HG02623 (cell line): ENCODE measurements around the gene UNC79.
A peak's percentile ranks its signal among the peaks of the same experiment; 100 is the strongest.

Experiments used
- ATAC-seq: cut with Tn5 transposase; IDR thresholded peaks from one replicate; pipeline ENCODE4 v1.9.1; 2021; ENCODE audit warnings: moderate library complexity; ENCODE audit not compliant: unreplicated experiment

UNC79 gene

GRCh38 chr14:93544212-93544611 is 113.5 kb downstream of the UNC79 start:
- ATAC-seq: no peak

GRCh38 chr14:93546642-93547041 is 115.9 kb downstream of the UNC79 start:
- no peak for ATAC-seq

GRCh38 chr14:93548102-93548843 is 117.5 kb downstream of the UNC79 start:
- peak; percentile 79 for ATAC-seq

- ATAC-seq: no peak
Observed at GRCh38 chr14:93549595-93549994, 118.9 kb downstream of the UNC79 start.

- no peak for ATAC-seq
Observed at GRCh38 chr14:93564918-93565317, 134.2 kb downstream of the UNC79 start.

GRCh38 chr14:93566065-93566693 is 135.4 kb downstream of the UNC79 start:
- no peak for ATAC-seq

- no peak for ATAC-seq
Observed at GRCh38 chr14:93571275-93571674, 140.5 kb downstream of the UNC79 start.

- ATAC-seq: no peak
Observed at GRCh38 chr14:93579178-93579577, 148.4 kb downstream of the UNC79 start.

- no peak for ATAC-seq
Observed at GRCh38 chr14:93582516-93582915, 151.8 kb downstream of the UNC79 start.

- ATAC-seq: no peak
Observed at GRCh38 chr14:93587330-93587729, 156.6 kb downstream of the UNC79 start.

- ATAC-seq: no peak
Observed at GRCh38 chr14:93591506-93591905, 160.8 kb downstream of the UNC79 start.

- no peak for ATAC-seq
Observed at GRCh38 chr14:93592786-93593185, 162.0 kb downstream of the UNC79 start.

GRCh38 chr14:93606091-93606490 is 175.4 kb downstream of the UNC79 start:
- no peak for ATAC-seq

GRCh38 chr14:93619176-93619793 is 188.5 kb downstream of the UNC79 start:
- ATAC-seq: no peak

- no peak for ATAC-seq
Observed at GRCh38 chr14:93628048-93628447, 197.3 kb downstream of the UNC79 start.

GRCh38 chr14:93629643-93630042 is 198.9 kb downstream of the UNC79 start:
- no peak for ATAC-seq

- ATAC-seq: no peak
Observed at GRCh38 chr14:93638790-93639189, 208.1 kb downstream of the UNC79 start.

GRCh38 chr14:93643127-93643526 is 212.4 kb downstream of the UNC79 start:
- ATAC-seq: no peak

GRCh38 chr14:93643676-93644075 is 212.9 kb downstream of the UNC79 start:
- no peak for ATAC-seq

- ATAC-seq: no peak
Observed at GRCh38 chr14:93645200-93645599, 214.5 kb downstream of the UNC79 start.

GRCh38 chr14:93648440-93649168 is 217.9 kb downstream of the UNC79 start:
- ATAC-seq: no peak

GRCh38 chr14:93654599-93654998 is 223.9 kb downstream of the UNC79 start:
- ATAC-seq: no peak
